Body of pancreas (tissue), 4 donors: ENCODE results near the gene PRDM16. TPM values are rescaled to one million over a fixed set of nuclear protein-coding genes. Genes with fewer than 3 reads are reported as not detected.

Source experiments
- ATAC-seq: fragments of 150-250 bp; one replicate; pipeline ENCODE4 v1.9.1; 2016
- DNase-seq, 4 donors: peaks; one replicate each; pipeline ENCODE4 v3.0.0-alpha.2; 2019
- H3K27ac ChIP-seq, 4 donors: fragments of 200-600 bp; sonication (generic); 1 replicate in 3 of 4; 2 replicates in 1 of 4; pipeline versions ENCODE4 v1.5.1 to v1.6.1; 2016 to 2019; ENCODE audit warnings: mild to moderate bottlenecking in 1 of 4, mixed read lengths in 1 of 4, moderate library complexity in 1 of 4
- H3K27me3 ChIP-seq, 2 donors: fragments of 200-600 bp; sonication (generic); one replicate each; pipeline ENCODE4 v1.6.0; 2016; ENCODE audit warnings: mild to moderate bottlenecking in 1 of 2
- H3K36me3 ChIP-seq, 2 donors: fragments of 200-600 bp; sonication (generic); replicated peaks in 1 of 2; 2 replicates each; pipeline ENCODE4 v1.5.1; 2016; ENCODE audit warnings: low read depth in 2 of 2; ENCODE audit not compliant: insufficient read depth in 1 of 2
- H3K4me1 ChIP-seq: fragments of 200-600 bp; sonication (generic); one replicate; pipeline ENCODE4 v1.6.0; 2016
- H3K4me3 ChIP-seq, 2 donors: fragments of 200-600 bp; sonication (generic); 1 replicate in 1 of 2; 2 replicates in 1 of 2; pipeline ENCODE4 v1.5.1; 2016 to 2019
- H3K9me3 ChIP-seq, 3 donors: fragments of 200-600 bp; sonication (generic); 1 replicate in 2 of 3; 2 replicates in 1 of 3; pipeline ENCODE4 v1.5.1; 2016
- POLR2A ChIP-seq, 3 donors: fragments of 450-650 bp; IDR thresholded peaks; one replicate each; pipeline ENCODE4 v1.6.1; 2016; ENCODE audit warnings: antibody characterized with exemption in 3 of 3, mild to moderate bottlenecking in 2 of 3
- WGBS, 2 donors: methylation state at CpG; one replicate each; pipeline ENCODE4 v1.1.5; 2017; 5-methylcytosine and 5-hydroxymethylcytosine counted together
- intact Hi-C: fragments of 100-400 bp; cut with DNase I; formaldehyde crosslinking; loops from one replicate; pipeline ENCODE4 v1.15.1; 2023
- total RNA-seq, 2 donors: library from RNA; depleted of rRNA; stranded (reverse); fragments of >200 nt; gene quantifications; one replicate each; pipeline ENCODE4 v1.1.0, GENCODE V29; 2016
- TF ChIP-seq, protein P1 (sequence below), 7 experiments: fragments of 450-650 bp in 4 of 7; fragments of 200-600 bp in 3 of 7; sonication (generic) in 3 of 7; IDR thresholded peaks; one replicate each; pipeline ENCODE4 v1.5.1; 2016 to 2019; ENCODE audit warnings: antibody characterized with exemption in 7 of 7

Gene PRDM16
- total RNA-seq, 2 donors from 2014 or later, result 15.2 to 16.6 TPM

DNA sequence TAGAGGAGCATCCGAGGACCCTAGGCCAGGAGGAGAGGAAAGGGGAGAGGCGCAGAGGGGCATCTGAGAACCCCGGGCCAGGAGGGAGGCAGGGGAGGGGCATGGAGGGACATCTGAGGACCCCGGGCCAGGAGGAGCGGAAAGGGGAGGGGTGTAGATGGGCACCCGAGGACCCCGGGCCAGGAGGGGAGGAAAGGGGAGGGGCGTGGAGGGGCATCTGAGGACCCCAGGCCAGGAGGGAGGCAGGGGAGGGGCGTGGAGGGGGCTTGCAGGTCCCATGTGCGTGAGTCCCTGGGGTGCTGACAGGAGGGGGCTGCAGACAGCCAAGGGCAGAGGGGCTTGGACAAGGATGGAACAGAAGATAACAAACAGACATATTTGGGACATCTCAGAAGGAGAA lies 195.5 kb downstream of the PRDM16 start:
- no peak overlapping the region for H3K4me3 ChIP-seq
- H3K36me3 ChIP-seq, result no peaks in the 10 kb centered on the region
- TF ChIP-seq, protein P1, sequence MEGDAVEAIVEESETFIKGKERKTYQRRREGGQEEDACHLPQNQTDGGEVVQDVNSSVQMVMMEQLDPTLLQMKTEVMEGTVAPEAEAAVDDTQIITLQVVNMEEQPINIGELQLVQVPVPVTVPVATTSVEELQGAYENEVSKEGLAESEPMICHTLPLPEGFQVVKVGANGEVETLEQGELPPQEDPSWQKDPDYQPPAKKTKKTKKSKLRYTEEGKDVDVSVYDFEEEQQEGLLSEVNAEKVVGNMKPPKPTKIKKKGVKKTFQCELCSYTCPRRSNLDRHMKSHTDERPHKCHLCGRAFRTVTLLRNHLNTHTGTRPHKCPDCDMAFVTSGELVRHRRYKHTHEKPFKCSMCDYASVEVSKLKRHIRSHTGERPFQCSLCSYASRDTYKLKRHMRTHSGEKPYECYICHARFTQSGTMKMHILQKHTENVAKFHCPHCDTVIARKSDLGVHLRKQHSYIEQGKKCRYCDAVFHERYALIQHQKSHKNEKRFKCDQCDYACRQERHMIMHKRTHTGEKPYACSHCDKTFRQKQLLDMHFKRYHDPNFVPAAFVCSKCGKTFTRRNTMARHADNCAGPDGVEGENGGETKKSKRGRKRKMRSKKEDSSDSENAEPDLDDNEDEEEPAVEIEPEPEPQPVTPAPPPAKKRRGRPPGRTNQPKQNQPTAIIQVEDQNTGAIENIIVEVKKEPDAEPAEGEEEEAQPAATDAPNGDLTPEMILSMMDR (IDR thresholded peaks at IDR 0.05), result no peak
- TF ChIP-seq POLR2A (IDR thresholded peaks at IDR 0.05), result no peak
- DNase-seq (no peak), ATAC-seq (no peak)
- peaks cover 4% of the 10 kb centered on the region for H3K4me1 ChIP-seq
- WGBS, 2 donors, result 70 to 81% methylated on average over 10 of the region's 10 CpGs
- no peaks in the 10 kb centered on the region for H3K9me3 ChIP-seq
- H3K27me3 ChIP-seq, result no peaks in the 10 kb centered on the region
- H3K27ac ChIP-seq, result no peak overlapping the region
- intact Hi-C loops, result no loop called here

DNA sequence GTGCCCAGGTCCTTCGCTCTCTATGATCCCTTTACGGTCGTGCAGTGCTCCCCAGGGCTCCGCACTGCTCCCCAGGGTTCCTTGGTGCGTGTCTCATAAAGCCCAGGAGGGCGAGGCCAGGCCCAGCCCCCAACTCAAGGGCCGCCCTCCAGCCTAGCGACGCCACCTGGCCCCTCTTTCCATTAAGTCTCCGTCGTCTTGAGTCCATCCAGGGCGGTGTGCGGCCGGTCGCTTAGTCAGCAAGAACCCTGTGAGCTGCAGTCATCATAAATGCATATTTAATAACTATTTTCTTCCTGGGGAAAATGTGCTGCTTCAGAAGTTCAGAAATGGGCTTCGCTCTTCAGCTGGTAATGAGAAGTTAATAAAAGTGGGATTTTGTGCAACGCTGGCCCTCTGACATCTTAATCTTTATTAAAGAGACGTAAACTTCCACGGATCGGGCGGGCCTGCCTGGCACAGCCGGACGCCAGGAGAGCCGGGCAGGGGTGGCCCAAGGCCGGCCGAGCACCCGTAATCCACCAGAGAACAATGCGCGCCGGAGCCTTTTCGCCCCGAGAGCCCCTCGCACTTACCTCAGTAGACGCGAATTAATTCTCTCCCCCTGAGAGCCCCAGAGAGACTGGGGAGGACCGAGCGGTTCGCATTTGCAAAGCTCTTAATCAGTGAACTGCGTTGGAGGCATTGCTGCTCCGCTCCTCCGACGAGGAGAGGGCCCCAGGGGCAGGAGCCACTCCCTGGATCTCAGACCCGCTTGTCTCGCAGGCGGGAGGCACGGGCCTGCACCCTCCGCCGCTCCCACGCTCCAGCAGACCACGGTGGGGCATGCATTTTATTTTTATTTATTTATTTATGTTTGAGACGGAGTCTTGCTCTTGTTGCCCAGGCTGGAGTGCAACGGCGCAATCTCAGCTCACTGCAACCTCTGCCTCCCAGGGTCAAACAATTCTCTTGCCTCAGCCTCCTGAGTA lies 197.1 kb downstream of the PRDM16 start:
- intact Hi-C loops, result no loop called here

DNA sequence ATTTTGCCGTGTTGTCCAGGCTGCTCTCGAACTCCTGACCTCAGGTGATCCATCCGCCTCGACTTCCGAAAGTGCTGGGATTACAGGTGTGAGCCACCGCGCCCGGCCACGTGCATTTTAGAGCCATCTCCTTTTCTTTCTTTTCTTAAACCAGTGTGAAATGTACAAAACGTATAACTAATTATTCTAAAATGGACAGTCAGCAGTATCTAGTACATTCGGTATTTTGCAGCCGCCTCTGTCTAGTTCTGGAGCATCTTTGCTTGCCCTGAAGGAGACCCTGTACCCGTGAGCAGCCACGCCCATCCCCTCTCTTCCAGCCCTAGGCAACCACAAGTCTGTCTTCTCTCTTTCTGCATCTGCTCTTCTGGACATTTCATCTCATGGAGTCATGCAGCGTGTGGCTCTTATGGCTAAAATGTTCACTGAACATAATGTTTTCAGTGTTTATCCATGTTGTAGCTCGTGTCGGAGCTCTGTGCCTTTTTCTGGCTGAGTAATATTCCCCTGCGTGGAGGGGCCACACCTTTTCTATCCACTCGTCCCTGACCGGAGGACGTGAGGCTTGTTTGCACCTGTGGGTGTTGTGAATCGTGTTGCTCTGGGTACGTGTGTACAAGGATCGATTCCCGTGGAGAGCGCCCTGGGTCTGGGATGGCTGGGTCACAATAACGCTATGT lies 198.0 kb downstream of the PRDM16 start:
- Histone ChIP-seq H3K4me1 (peaks cover 9% of the 10 kb centered on the region), H3K36me3 (no peaks in the 10 kb centered on the region), H3K27me3 (no peaks in the 10 kb centered on the region), H3K4me3 (no peak overlapping the region), H3K27ac (no peak overlapping the region), H3K9me3 (no peaks in the 10 kb centered on the region)
- 94% methylated on average over 27 of the region's 27 CpGs for WGBS, 2 donors
- intact Hi-C loops, result no loop called here
- ATAC-seq, result no peak
- TF ChIP-seq, protein P1 (IDR thresholded peaks at IDR 0.05), result no peak
- no peak for TF ChIP-seq POLR2A (IDR thresholded peaks at IDR 0.05)
- no peak for DNase-seq

More for the DNA sequence above, 197.1 kb downstream of the PRDM16 start:
- ATAC-seq (no peak), DNase-seq (no peak)
- no peak for TF ChIP-seq POLR2A (IDR thresholded peaks at IDR 0.05)
- TF ChIP-seq, protein P1 (IDR thresholded peaks at IDR 0.05), result no peak
- peaks cover 4% of the 10 kb centered on the region for H3K4me1 ChIP-seq
- H3K36me3 ChIP-seq, result no peaks in the 10 kb centered on the region
- no peak overlapping the region for H3K4me3 ChIP-seq
- WGBS, 2 donors, result 92 to 93% methylated on average over 48 to 51 of the region's 53 CpGs
- no peak overlapping the region for H3K27ac ChIP-seq
- no peaks in the 10 kb centered on the region for H3K27me3 ChIP-seq
- no peaks in the 10 kb centered on the region for H3K9me3 ChIP-seq

DNA sequence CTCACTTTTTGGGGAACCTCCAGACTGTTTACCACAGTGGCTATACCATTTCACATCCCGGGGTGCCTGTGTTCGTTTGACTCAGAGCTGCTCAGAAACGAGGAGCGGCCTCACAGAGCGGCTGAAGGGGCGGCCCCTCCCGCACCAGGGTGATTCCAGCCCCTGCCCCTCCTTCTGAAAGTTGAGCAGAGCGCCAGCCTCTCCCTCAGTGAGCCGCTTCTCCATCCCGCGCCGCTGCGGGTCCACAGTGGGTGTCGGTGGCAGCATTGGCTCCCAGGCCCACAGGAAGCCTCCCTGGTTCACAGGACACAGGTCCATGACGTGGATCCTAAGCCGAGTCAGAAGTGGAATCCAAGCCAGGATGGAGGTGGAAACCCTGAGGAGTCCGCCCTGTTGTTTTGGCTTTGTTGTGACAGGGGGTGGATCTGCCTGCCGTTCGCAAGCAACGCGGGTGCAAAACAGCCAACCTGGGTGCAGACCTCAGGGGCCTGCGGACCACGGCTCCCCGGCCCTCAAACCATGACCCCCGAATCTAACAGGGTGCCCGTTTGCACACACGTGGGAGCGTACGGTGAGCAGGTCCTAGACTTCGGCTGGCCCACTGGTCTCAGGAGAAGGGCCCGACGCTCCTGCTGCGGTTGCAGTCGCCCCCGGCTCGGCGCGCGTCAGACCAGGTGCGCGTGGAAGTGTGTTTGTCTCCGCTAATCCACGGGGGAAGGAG lies 198.7 kb downstream of the PRDM16 start:
- DNase-seq (no peak), ATAC-seq (no peak)
- Histone ChIP-seq H3K27ac (no peak overlapping the region), H3K9me3 (no peaks in the 10 kb centered on the region), H3K4me1 (peaks cover 9% of the 10 kb centered on the region), H3K4me3 (no peak overlapping the region), H3K27me3 (no peaks in the 10 kb centered on the region), H3K36me3 (no peaks in the 10 kb centered on the region)
- WGBS, 2 donors, result 92% methylated on average over 27 to 41 of the region's 43 CpGs
- intact Hi-C loops, result no loop called here
- TF ChIP-seq, protein P1 (IDR thresholded peaks at IDR 0.05), result no peak
- TF ChIP-seq POLR2A (IDR thresholded peaks at IDR 0.05), result no peak
